Measurements from ENCODE around the gene KDM4C.
"Not testable (repeated sequence)": the region's sequence is repeated elsewhere in the genome, so short reads cannot be mapped to it uniquely, and the experiment has no call there.

Gene KDM4C

DNA sequence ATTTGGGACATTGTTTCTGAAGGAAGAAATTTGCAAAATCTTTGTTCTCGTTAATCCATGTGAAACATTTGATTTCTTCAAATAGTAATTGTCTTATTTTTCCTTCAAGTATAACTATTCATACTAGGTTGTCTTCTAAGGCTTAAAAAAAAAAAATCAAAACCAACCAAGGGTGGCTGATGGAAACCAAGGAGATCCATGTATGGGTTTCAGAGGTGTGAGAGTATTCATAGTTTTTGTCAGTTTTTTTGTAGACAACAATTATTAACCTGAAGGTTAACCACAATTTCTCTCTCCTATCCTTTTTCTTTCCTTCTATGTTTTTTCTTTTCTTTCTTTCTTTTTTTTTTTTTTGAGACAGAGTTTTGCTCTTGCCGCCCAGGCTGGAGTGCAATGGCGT, 35.4 kb downstream of the KDM4C start:
- Histone ChIP-seq H3K4me3 (ENCODE audit: low read length) (no peak overlapping the region), H3K27me3 (ENCODE audit: insufficient read depth, low read length) (no peaks in the 10 kb centered on the region), H2AFZ (ENCODE audit: low read depth, low read length) (no peak overlapping the region), H3K4me1 (ENCODE audit: insufficient read depth, low read length) (peaks cover 2% of the 10 kb centered on the region), H3K36me3 (ENCODE audit: insufficient read depth, low read length) (no peaks in the 10 kb centered on the region), H3K9me3 (ENCODE audit: low read length) (no peaks in the 10 kb centered on the region)

DNA sequence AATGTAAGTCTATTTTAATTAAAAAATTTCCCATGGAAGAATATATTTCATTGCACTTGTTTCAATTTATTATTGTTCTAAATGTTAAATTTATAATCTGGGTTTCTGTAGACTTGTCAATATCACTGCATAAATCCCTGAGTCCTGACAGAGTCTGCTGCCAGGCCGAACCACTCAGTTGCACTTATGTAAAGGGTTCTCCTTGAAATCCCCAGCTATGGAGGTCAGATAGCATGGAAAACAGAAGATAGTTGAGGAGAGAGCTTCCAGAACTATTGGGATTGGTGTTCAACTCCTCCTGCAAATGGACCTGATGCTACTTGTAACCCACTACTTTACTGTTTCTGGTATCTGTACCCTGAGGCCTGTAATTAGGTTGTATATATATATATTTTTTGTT, 37.2 kb downstream of the KDM4C start:
- H3K4me1 ChIP-seq (ENCODE audit: insufficient read depth, low read length) = no peaks in the 10 kb centered on the region
- H3K36me3 ChIP-seq (ENCODE audit: insufficient read depth, low read length) = no peaks in the 10 kb centered on the region
- H2AFZ ChIP-seq (ENCODE audit: low read depth, low read length) = no peak overlapping the region
- no peaks in the 10 kb centered on the region for H3K27me3 ChIP-seq (ENCODE audit: insufficient read depth, low read length)
- no peak overlapping the region for H3K4me3 ChIP-seq (ENCODE audit: low read length)
- peaks cover 3% of the 10 kb centered on the region for H3K9me3 ChIP-seq (ENCODE audit: low read length)

DNA sequence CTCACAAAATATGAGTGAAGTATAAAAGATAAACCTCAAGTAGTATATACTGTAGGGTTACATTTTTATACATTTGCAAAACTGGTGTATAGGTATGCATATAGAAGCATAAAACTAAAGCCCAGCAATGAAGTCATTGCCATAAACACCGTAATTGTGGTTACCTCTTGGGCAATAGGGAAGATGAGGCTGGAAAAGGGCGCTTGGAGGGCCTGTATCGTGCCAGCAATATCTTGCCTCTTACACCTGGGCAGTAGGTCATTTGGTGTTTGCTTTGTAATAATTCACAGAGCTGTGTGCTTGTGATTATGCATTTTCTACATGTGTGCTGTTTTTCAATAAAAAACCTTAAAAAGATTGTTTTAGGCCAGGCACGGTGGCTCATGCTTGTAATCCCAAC, 45.2 kb downstream of the KDM4C start:
- no peaks in the 10 kb centered on the region for H3K4me1 ChIP-seq (ENCODE audit: insufficient read depth, low read length)
- H3K4me3 ChIP-seq (ENCODE audit: low read length) = no peak overlapping the region
- H3K36me3 ChIP-seq (ENCODE audit: insufficient read depth, low read length) = no peaks in the 10 kb centered on the region
- no peak overlapping the region for H2AFZ ChIP-seq (ENCODE audit: low read depth, low read length)
- no peaks in the 10 kb centered on the region for H3K27me3 ChIP-seq (ENCODE audit: insufficient read depth, low read length)
- peaks cover 5% of the 10 kb centered on the region for H3K9me3 ChIP-seq (ENCODE audit: low read length)

DNA sequence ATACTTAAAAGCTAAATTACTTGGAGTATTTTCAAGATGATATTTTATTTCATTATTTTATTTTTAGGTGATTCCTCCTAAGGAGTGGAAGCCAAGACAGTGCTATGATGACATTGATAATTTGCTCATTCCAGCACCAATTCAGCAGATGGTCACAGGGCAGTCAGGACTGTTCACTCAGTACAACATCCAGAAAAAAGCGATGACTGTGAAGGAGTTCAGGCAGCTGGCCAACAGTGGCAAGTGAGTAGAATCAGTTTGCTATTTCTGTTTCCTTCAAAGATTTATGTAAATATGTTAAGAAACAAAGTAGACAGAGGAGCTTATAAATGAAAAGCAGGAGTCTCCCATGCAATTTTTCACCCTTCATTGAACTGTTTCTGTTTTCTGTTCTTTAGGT, 47.8 kb downstream of the KDM4C start:
- Histone ChIP-seq H3K4me1 (ENCODE audit: insufficient read depth, low read length) (no peaks in the 10 kb centered on the region), H3K27me3 (ENCODE audit: insufficient read depth, low read length) (no peaks in the 10 kb centered on the region), H3K36me3 (ENCODE audit: insufficient read depth, low read length) (no peaks in the 10 kb centered on the region), H2AFZ (ENCODE audit: low read depth, low read length) (no peak overlapping the region), H3K9me3 (ENCODE audit: low read length) (peaks cover 2% of the 10 kb centered on the region), H3K4me3 (ENCODE audit: low read length) (no peak overlapping the region)

DNA sequence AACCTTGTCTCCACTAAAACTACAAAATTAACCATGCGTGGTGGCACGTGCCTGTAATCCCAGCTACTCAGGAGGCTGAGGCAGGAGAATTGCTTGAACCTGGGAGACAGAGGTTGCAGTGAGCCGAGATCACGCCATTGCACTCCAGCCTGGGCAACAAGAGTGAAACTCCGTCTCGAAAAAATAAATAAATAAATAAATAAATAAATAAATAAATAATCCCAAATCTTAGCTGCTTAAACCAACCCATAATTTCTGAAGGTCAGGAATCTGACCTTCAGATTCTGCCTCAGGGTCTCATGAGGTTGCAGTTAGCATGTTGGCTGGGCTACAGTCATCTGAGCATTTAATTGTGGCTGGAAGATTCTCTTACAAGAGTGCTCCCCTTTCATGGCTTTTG, 48.5 kb downstream of the KDM4C start:
- H3K27me3 ChIP-seq (ENCODE audit: insufficient read depth, low read length); H3K4me1 ChIP-seq (ENCODE audit: insufficient read depth, low read length); H3K9me3 ChIP-seq (ENCODE audit: low read length); H3K36me3 ChIP-seq (ENCODE audit: insufficient read depth, low read length); H3K4me3 ChIP-seq (ENCODE audit: low read length); H2AFZ ChIP-seq (ENCODE audit: low read depth, low read length): not testable (repeated sequence)

DNA sequence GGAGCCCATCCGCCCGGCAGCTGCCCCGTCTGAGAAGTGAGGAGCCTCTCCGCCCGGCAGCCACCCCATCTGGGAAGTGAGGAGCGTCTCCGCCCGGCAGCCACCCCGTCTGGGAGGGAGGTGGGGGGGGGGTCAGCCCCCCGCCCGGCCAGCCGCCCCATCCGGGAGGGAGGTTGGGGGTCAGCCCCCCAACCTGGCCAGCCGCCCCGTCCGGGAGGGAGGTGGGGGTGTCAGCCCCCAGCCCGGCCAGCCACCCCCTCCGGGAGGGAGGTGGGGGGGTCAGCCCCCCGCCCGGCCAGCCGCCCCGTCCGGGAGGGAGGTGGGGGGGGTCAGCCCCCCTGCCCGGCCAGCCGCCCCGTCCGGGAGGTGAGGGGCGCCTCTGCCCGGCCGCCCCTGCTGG, 49.9 kb downstream of the KDM4C start:
- not testable (repeated sequence) for H3K4me3 ChIP-seq (ENCODE audit: low read length); H3K36me3 ChIP-seq (ENCODE audit: insufficient read depth, low read length); H3K4me1 ChIP-seq (ENCODE audit: insufficient read depth, low read length); H3K27me3 ChIP-seq (ENCODE audit: insufficient read depth, low read length); H2AFZ ChIP-seq (ENCODE audit: low read depth, low read length); H3K9me3 ChIP-seq (ENCODE audit: low read length)

DNA sequence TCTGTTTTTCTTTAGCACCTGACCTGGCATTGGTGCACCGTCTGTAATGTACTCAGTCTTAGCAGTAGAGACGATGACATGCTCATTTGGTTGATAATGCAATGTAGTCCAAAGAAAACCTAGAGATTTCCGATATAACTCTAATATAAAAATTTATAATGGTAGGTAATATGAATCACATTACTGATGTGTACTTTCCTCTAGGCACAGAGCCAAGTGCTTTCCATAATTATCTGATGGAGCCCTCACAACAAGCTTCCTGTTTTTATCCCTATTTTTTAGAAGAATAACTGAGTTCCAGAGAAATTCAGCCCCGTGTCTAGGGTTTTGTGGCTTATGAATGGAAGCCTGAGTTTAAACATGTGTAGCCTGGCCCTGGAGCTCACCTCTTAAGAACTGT, 53.7 kb downstream of the KDM4C start:
- Histone ChIP-seq H3K9me3 (ENCODE audit: low read length) (no peaks in the 10 kb centered on the region), H3K4me1 (ENCODE audit: insufficient read depth, low read length) (no peaks in the 10 kb centered on the region), H3K4me3 (ENCODE audit: low read length) (no peak overlapping the region), H3K36me3 (ENCODE audit: insufficient read depth, low read length) (peaks cover 2% of the 10 kb centered on the region), H3K27me3 (ENCODE audit: insufficient read depth, low read length) (no peaks in the 10 kb centered on the region), H2AFZ (ENCODE audit: low read depth, low read length) (no peak overlapping the region)

DNA sequence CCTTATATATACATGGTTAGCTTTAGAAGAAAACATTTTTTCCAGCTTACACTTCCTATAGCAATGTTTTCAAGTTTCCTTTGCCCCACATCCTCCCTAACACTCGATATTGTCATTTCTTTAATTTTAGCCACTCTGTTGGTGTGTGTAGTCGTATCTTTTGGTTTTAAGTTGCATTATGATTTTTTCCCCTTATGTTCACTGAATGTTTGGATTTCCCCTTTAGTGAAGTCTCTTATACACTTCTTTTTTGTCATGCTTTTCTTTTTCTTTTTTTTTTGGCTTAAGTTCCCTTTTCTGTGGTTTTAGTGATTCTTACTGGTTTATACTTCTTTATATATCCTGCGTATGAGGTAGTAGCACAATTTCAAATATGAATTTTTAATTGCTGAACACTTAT, 58.8 kb downstream of the KDM4C start:
- no peak overlapping the region for H3K4me3 ChIP-seq (ENCODE audit: low read length)
- no peaks in the 10 kb centered on the region for H3K27me3 ChIP-seq (ENCODE audit: insufficient read depth, low read length)
- no peaks in the 10 kb centered on the region for H3K4me1 ChIP-seq (ENCODE audit: insufficient read depth, low read length)
- H3K9me3 ChIP-seq (ENCODE audit: low read length) = no peaks in the 10 kb centered on the region
- peaks cover 2% of the 10 kb centered on the region for H3K36me3 ChIP-seq (ENCODE audit: insufficient read depth, low read length)
- no peak overlapping the region for H2AFZ ChIP-seq (ENCODE audit: low read depth, low read length)

DNA sequence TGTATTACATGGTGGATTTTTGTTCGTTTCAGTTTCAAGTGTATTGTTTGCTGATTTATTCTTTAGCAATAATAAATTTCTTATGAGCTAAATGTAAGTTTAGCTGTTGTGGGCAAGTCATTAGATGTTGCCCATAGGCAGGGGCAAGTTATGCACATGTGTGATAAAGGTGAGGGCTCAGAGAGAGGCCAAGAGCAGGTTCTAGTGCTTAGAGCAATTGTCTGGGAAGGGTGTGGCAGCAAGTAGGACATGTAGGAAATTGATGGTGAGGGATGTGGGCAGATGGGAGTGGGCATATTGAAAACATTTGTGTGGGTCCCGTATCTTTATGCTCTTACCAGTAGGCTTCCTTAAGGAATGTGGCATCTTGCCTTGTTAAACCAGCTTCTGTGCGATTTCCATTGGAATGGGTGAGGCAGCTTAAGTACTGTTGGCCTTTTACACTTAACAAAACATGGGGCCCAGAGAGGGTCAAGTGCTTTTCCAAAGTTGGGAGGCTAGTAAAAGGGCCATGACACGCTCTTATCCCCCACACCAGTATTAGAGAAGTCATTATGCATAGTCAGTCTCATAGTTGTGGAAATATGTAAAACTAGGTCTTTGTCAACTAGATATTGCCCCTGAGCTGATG, 60.6 kb downstream of the KDM4C start:
- Histone ChIP-seq H3K9me3 (ENCODE audit: low read length) (no peaks in the 10 kb centered on the region), H3K36me3 (ENCODE audit: insufficient read depth, low read length) (no peaks in the 10 kb centered on the region), H2AFZ (ENCODE audit: low read depth, low read length) (no peak overlapping the region), H3K27me3 (ENCODE audit: insufficient read depth, low read length) (no peaks in the 10 kb centered on the region), H3K4me3 (ENCODE audit: low read length) (no peak overlapping the region), H3K4me1 (ENCODE audit: insufficient read depth, low read length) (no peaks in the 10 kb centered on the region)

DNA sequence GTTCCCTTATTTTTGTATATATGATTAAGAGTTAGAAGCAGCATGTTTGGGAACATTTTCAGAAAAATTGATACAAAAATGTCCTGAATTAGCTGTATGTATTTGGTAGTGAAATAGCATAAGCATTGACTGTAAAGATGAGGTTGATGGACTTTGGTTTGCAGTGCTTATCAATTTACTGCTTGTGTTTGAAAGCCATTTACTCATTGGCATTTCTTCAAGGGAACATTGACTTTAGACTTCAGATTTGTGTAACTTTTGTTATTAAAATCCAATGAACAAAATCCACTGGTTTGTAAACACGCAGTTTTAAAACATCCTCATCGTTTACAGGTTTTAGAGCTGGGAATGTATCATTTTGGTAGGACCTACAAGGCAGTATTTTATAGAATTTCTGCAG, 61.3 kb downstream of the KDM4C start:
- H3K4me3 ChIP-seq (ENCODE audit: low read length) = no peak overlapping the region
- H3K4me1 ChIP-seq (ENCODE audit: insufficient read depth, low read length) = no peaks in the 10 kb centered on the region
- H3K9me3 ChIP-seq (ENCODE audit: low read length) = no peaks in the 10 kb centered on the region
- H3K27me3 ChIP-seq (ENCODE audit: insufficient read depth, low read length) = no peaks in the 10 kb centered on the region
- no peaks in the 10 kb centered on the region for H3K36me3 ChIP-seq (ENCODE audit: insufficient read depth, low read length)
- H2AFZ ChIP-seq (ENCODE audit: low read depth, low read length) = no peak overlapping the region

DNA sequence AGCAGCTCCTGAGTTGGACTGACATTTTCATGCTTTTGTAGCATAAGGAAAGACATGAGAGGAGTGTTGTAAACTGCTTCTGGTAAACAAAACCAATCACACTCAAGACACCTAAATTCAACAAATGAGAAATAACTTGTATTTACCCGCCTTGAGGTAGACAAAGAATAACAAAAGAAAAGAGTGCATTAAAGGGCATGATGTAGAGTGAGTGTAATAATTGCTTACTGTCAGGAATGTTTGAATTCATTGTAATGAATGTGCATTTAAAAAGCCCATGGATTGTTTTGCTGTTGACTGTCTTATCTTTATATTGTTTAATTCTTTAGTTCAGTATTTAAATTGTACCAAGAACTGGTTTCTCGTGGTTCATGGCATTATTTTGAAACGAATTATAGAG, 61.8 kb downstream of the KDM4C start:
- H3K4me1 ChIP-seq (ENCODE audit: insufficient read depth, low read length) = no peaks in the 10 kb centered on the region
- H3K9me3 ChIP-seq (ENCODE audit: low read length) = no peaks in the 10 kb centered on the region
- H3K4me3 ChIP-seq (ENCODE audit: low read length) = no peak overlapping the region
- no peak overlapping the region for H2AFZ ChIP-seq (ENCODE audit: low read depth, low read length)
- H3K36me3 ChIP-seq (ENCODE audit: insufficient read depth, low read length) = no peaks in the 10 kb centered on the region
- no peaks in the 10 kb centered on the region for H3K27me3 ChIP-seq (ENCODE audit: insufficient read depth, low read length)

DNA sequence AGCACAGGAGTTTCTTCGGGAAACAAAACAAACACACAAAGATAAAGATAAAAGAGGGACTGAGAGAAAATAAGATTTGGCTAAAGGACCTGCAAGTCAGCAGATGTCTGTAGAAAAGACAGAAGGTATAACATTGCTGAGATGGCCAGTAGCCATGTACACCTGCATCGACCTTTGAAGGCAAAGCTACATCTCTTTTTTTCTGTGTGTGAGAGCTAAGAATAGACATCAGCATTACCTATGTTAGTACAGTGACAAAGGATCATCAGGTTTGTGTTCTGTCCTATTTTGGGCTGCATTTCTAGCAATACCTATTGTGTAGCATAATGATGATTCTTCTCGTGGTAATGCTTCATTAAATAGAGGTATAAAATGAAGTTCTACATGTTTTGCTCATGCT, 64.9 kb downstream of the KDM4C start:
- H3K36me3 ChIP-seq (ENCODE audit: insufficient read depth, low read length) = no peaks in the 10 kb centered on the region
- no peaks in the 10 kb centered on the region for H3K4me1 ChIP-seq (ENCODE audit: insufficient read depth, low read length)
- no peak overlapping the region for H2AFZ ChIP-seq (ENCODE audit: low read depth, low read length)
- H3K9me3 ChIP-seq (ENCODE audit: low read length) = no peaks in the 10 kb centered on the region
- H3K4me3 ChIP-seq (ENCODE audit: low read length) = no peak overlapping the region
- no peaks in the 10 kb centered on the region for H3K27me3 ChIP-seq (ENCODE audit: insufficient read depth, low read length)

DNA sequence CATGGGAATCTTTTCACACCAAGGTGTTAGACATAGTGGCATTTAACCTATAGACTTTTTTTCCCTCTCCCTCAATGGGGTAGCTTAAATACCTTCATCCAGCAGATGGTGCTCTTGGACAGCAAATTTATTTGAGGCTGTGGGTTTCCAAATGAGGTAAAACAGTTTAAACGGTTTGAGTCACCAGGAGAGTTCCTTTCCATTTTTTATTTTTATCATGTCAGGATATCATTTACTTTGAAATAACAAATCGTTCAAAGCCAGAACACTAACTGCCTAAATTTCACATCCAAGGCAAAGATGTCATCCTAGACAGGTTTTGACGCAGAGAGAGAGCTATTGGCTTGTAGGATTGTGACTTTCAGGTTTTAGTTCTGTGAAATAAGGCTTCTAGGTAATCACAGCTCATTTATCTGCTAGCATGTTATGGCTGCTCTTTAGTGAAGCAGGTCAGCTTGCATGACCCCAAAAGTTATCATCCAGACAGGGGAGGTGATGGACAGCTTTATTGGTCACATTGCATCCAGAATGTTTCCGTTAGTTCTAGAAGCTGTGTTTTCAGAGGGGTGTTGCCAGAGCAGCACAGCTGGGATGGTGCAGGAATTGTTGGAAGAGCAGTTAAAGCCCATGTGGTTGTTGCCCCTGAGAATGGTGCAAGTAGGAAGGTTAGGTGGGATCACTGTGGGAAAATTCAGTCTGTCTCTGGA, 69.8 kb downstream of the KDM4C start:
- Histone ChIP-seq H3K4me3 (ENCODE audit: low read length) (no peak overlapping the region), H2AFZ (ENCODE audit: low read depth, low read length) (no peak overlapping the region), H3K36me3 (ENCODE audit: insufficient read depth, low read length) (no peaks in the 10 kb centered on the region), H3K27me3 (ENCODE audit: insufficient read depth, low read length) (no peaks in the 10 kb centered on the region), H3K4me1 (ENCODE audit: insufficient read depth, low read length) (no peaks in the 10 kb centered on the region), H3K9me3 (ENCODE audit: low read length) (peaks cover 4% of the 10 kb centered on the region)

DNA sequence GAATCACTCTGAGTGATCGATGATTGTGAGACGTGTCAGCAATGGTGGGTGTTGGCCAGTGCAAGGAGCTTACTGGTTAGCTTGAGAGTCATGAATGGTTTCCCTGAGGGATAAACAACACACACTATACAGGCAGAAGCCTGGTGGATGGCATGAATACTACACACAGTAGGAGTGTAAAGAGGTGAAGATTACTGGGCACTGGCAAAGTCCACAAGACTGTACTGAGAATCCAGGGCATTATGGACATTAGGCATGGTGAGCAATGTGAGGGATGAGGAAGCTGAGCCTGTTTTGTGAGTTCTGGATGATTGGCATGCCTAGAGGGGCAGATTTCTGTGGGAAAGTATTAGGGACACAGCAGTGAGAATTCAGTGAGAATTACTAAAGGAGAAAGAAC, 71.3 kb downstream of the KDM4C start:
- Histone ChIP-seq H3K27me3 (ENCODE audit: insufficient read depth, low read length) (no peaks in the 10 kb centered on the region), H3K9me3 (ENCODE audit: low read length) (peaks cover 4% of the 10 kb centered on the region), H3K4me3 (ENCODE audit: low read length) (no peak overlapping the region), H3K36me3 (ENCODE audit: insufficient read depth, low read length) (no peaks in the 10 kb centered on the region), H2AFZ (ENCODE audit: low read depth, low read length) (no peak overlapping the region), H3K4me1 (ENCODE audit: insufficient read depth, low read length) (no peaks in the 10 kb centered on the region)

All from neuron (in vitro differentiated cells).